ENCODE results near the gene NTHL1. TPM values are rescaled to one million over a fixed set of nuclear protein-coding genes. Genes with fewer than 3 reads are reported as not detected.

The NTHL1 gene
- total and polyA plus RNA-seq, 9 of the 15 experiments (the other 6 are each of a cell fraction or from before 2014, with no cell fraction given) = 1.1 to 58.8 (median 17.6) TPM

- TF ChIP-seq ZBTB33 (CRISPR knock-in tag; IDR thresholded peaks at IDR 0.05) = peak; percentile 88
Measured at GRCh38 chr16:2090777-2091546, 43.3 kb upstream of the NTHL1 start (continued).

- ChIA-PET POLR2A (no interaction called here), CTCF (ENCODE audit: low intra/inter-chr PET ratio) (no interaction called here)
- H3K4me1 ChIP-seq (replicated peaks in 1 of 2; ENCODE audit: control insufficient read depth in 2 of 2, insufficient read depth in 2 of 2, low read length in 2 of 2) = peaks cover 0 to 25% of the 10 kb centered on the region in 2 experiments; a peak in 1 of 5 replicates
- no peaks in the 10 kb centered on the region for H3K9me1 ChIP-seq (ENCODE audit: control insufficient read depth, insufficient read depth, low read length)
- peaks cover 77% of the 10 kb centered on the region; the same call in 2 of the 3 replicates for H3K36me3 ChIP-seq (ENCODE audit: control insufficient read depth, insufficient read depth, low read length)
- no peaks in the 10 kb centered on the region for H3K79me2 ChIP-seq (ENCODE audit: control insufficient read depth, insufficient read depth, low read length)
- no peak overlapping the region for H2AFZ ChIP-seq (ENCODE audit: low read depth, low read length)
- intact Hi-C loops (cut with micrococcal nuclease) (no loop called here), in situ Hi-C loops (cut with MboI) (no loop called here)
- no TSS peak for BruUV-seq (replicated peaks)
- ATAC-seq (no peak), DNase-seq (ENCODE audit: extremely low read depth in 1 of 4, low spot score in 3 of 4) (no peak), FAIRE-seq (no peak)
- H3K9ac ChIP-seq (ENCODE audit: insufficient read depth in 1 of 2, low read depth in 2 of 2, low read length in 2 of 2) = no peak overlapping the region
- TF ChIP-seq ZNF518B (CRISPR knock-in tag; IDR thresholded peaks at IDR 0.05) (no peak), L3MBTL2 (IDR thresholded peaks at IDR 0.05) (no peak), POLR2A (conservative IDR thresholded peaks at IDR 0.05) (peak; percentile 21; the same call in 1 of the 2 replicates)
- H4K20me1 ChIP-seq (replicated peaks; ENCODE audit: control insufficient read depth, insufficient read depth, low read length) = no peaks in the 10 kb centered on the region
- no peak overlapping the region for H3K4me2 ChIP-seq (ENCODE audit: insufficient read depth, low read length)
- no peaks in the 10 kb centered on the region for H3K9me3 ChIP-seq (replicated peaks; ENCODE audit: control insufficient read depth, insufficient read depth, low read depth, low read length)
- no peak overlapping the region for H3K4me3 ChIP-seq
- WGBS (ENCODE audit: insufficient coverage, low coverage, missing lambda C conversion rate) = 98% methylated on average over 6 of the region's 14 CpGs
- H3K27me3 ChIP-seq (ENCODE audit: control insufficient read depth in 2 of 2, insufficient read depth in 2 of 2, low read length in 2 of 2) = no peaks in the 10 kb centered on the region
- H3K27ac ChIP-seq (ENCODE audit: extremely low read depth, low read depth, low read length) = no peak overlapping the region
Measured at GRCh38 chr16:2090481-2090776, 42.8 kb upstream of the NTHL1 start.

Measured in K562 (cell line).